Placental pericyte (primary cell): ENCODE data around the gene ETDB. TPM values are rescaled to one million over a fixed set of nuclear protein-coding genes. Genes with fewer than 3 reads are reported as not detected.

Source experiments
- total RNA-seq: library from RNA; depleted of rRNA; stranded (reverse); fragments of >200 nt; gene quantifications from 2 replicates; pipeline ENCODE4 v1.2.3, GENCODE V29; 2012

ETDB gene
- total RNA-seq: not detected in 2 replicates

DNA sequence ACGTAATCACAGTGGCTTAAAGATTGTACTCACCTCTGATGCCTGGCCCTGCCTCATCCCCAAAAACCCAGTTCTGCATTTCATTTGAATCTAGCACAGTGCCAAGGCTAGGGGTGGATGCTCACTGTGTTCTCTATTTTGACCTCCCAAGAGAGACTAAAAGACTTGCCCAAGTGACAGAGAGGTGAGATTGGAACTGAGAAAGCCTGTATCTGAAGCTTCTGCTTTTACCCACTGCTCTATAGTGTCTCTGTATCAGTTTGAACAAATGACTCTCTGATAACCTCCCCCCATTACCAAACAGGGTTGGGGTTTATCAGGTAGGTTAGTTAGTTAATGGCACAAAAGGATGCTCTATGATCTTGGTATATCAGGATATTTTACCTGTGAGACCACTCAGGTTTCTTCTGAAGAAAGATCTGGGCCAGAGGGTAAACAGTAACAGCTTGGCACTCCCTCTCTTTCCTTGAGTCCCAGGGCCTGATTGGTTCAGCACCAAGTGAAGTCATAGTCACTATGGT, at the start of gene ETDB:
Gene ETDB (minus strand): TSS at position 471 of the 521 bp plus-strand sequence. CDS start 1,265 bp downstream, outside the sequence.

Other genes starting within 250 kb of the ETDB start
- 31.8 and 87.5 TPM in 2 replicates for gene MOSPD1, start 205.3 kb downstream of the ETDB start, total RNA-seq
- 3.7 and 3.9 TPM in 2 replicates for gene SMIM10, start 129.5 kb downstream of the ETDB start, total RNA-seq
- 7.0 and 12.0 TPM in 2 replicates for gene RTL8B, start 98.0 kb downstream of the ETDB start, total RNA-seq
- gene RTL8C, start 88.2 kb downstream of the ETDB start, total RNA-seq: 65.4 and 65.6 TPM in 2 replicates
- gene RTL8A, start 68.4 kb downstream of the ETDB start, total RNA-seq: 8.9 and 14.0 TPM in 2 replicates
- gene SMIM10L2B, start 21.8 kb downstream of the ETDB start, total RNA-seq: 0.57 and 1.5 TPM in 2 replicates
- gene CT55, start 50.9 kb upstream of the ETDB start, total RNA-seq: not detected in 2 replicates
- gene ETDA, start 131.5 kb upstream of the ETDB start, total RNA-seq: not detected in 2 replicates
- gene ETDC, start 189.0 kb upstream of the ETDB start, total RNA-seq: not detected in 2 replicates
- 7.0 and 11.8 TPM in 2 replicates for gene ZNF75D, start 223.6 kb upstream of the ETDB start, total RNA-seq
- 8.0 and 8.8 TPM in 2 replicates for gene ZNF449, start 224.3 kb upstream of the ETDB start, total RNA-seq